Activated T-helper 9 cell treated with anti-CD3 and anti-CD28 coated beads, Interleukin-2, amount 50 U/mL, for 16 hours (primary cell): ENCODE data around the gene LMNB1.

Experiments used
- DNase-seq: peaks from one replicate; pipeline ENCODE4 v3.0.0-alpha.2; 2020; ENCODE audit warnings: low read depth

LMNB1 gene

GRCh38 chr5:126855266-126855665, 78.3 kb downstream of the LMNB1 start:
- DNase-seq, result no peak

GRCh38 chr5:126857472-126858410, 80.8 kb downstream of the LMNB1 start:
- DNase-seq, result no peak

GRCh38 chr5:126858441-126858840, 81.5 kb downstream of the LMNB1 start:
- DNase-seq, result no peak

- DNase-seq, result no peak
These were observed 86.5 kb downstream of the LMNB1 start for GRCh38 chr5:126863402-126863801.

GRCh38 chr5:126864042-126864688, 87.2 kb downstream of the LMNB1 start:
- no peak for DNase-seq

- no peak for DNase-seq
These were observed 88.4 kb downstream of the LMNB1 start for GRCh38 chr5:126865299-126865698.

GRCh38 chr5:126866851-126867636, 90.1 kb downstream of the LMNB1 start:
- DNase-seq, result no peak

- DNase-seq, result no peak
These were observed 91.5 kb downstream of the LMNB1 start for GRCh38 chr5:126868338-126869004.

- no peak for DNase-seq
These were observed 92.1 kb downstream of the LMNB1 start for GRCh38 chr5:126869005-126869451.

- DNase-seq, result no peak
These were observed 94.5 kb downstream of the LMNB1 start for GRCh38 chr5:126871441-126871840.

GRCh38 chr5:126872561-126873354, 95.8 kb downstream of the LMNB1 start:
- DNase-seq, result no peak

GRCh38 chr5:126875303-126875785, 98.4 kb downstream of the LMNB1 start:
- DNase-seq, result no peak

GRCh38 chr5:126877602-126878001, 100.7 kb downstream of the LMNB1 start:
- DNase-seq, result no peak

- DNase-seq, result no peak
These were observed 101.1 kb downstream of the LMNB1 start for GRCh38 chr5:126878085-126878484.

- no peak for DNase-seq
These were observed 101.7 kb downstream of the LMNB1 start for GRCh38 chr5:126878634-126879033.

- DNase-seq, result no peak
These were observed 105.1 kb downstream of the LMNB1 start for GRCh38 chr5:126881821-126882600.

- DNase-seq, result no peak
These were observed 106.8 kb downstream of the LMNB1 start for GRCh38 chr5:126883564-126884245.

GRCh38 chr5:126884269-126884819, 107.4 kb downstream of the LMNB1 start:
- no peak for DNase-seq
